Fibroblast of lung (primary cell): ENCODE data around the gene IFITM5.

Source experiments
- EZH2 ChIP-seq: IDR thresholded peaks from 2 replicates; pipeline ENCODE4 v1.5.1; 2012; ENCODE audit warnings: low read length, control low read depth, mild to moderate bottlenecking; ENCODE audit errors: missing control alignments
- TF ChIP-seq, protein P1 (sequence below), 2 donors: IDR thresholded peaks in 1 of 2; conservative IDR thresholded peaks in 1 of 2; 1 replicate in 1 of 2; 2 replicates in 1 of 2; pipeline ENCODE4 v1.5.1; 2011 to 2012; ENCODE audit warnings: low read length in 2 of 2, control low read depth in 1 of 2, inconsistent platforms in 1 of 2, low read depth in 1 of 2, mild to moderate bottlenecking in 1 of 2

GRCh38 chr11:331358-332060, 32.2 kb upstream of the IFITM5 start:
- no peak for TF ChIP-seq EZH2
- TF ChIP-seq, protein P1, sequence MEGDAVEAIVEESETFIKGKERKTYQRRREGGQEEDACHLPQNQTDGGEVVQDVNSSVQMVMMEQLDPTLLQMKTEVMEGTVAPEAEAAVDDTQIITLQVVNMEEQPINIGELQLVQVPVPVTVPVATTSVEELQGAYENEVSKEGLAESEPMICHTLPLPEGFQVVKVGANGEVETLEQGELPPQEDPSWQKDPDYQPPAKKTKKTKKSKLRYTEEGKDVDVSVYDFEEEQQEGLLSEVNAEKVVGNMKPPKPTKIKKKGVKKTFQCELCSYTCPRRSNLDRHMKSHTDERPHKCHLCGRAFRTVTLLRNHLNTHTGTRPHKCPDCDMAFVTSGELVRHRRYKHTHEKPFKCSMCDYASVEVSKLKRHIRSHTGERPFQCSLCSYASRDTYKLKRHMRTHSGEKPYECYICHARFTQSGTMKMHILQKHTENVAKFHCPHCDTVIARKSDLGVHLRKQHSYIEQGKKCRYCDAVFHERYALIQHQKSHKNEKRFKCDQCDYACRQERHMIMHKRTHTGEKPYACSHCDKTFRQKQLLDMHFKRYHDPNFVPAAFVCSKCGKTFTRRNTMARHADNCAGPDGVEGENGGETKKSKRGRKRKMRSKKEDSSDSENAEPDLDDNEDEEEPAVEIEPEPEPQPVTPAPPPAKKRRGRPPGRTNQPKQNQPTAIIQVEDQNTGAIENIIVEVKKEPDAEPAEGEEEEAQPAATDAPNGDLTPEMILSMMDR (conservative IDR thresholded peaks at IDR 0.05 in 1 of 2, IDR thresholded peaks at IDR 0.05 in 1 of 2; ENCODE audit: low read depth in 1 of 2, low read length in 2 of 2), result no peak
